GM23248 (cell line): ENCODE results near the gene MGMT.

Experiments
- EZH2 ChIP-seq: fragments of 200-600 bp; sonication (generic); IDR thresholded peaks from 2 replicates; pipeline ENCODE4 v1.6.1; 2018; ENCODE audit warnings: antibody characterized with exemption, mild to moderate bottlenecking; ENCODE audit not compliant: insufficient read depth, poor library complexity, severe bottlenecking
- EZH2phosphoT487 ChIP-seq: fragments of 200-600 bp; sonication (generic); IDR thresholded peaks from 2 replicates; pipeline ENCODE4 v1.6.1; 2018; ENCODE audit warnings: antibody characterized with exemption, moderate library complexity, mild to moderate bottlenecking, low read depth; ENCODE audit not compliant: insufficient read depth

DNA sequence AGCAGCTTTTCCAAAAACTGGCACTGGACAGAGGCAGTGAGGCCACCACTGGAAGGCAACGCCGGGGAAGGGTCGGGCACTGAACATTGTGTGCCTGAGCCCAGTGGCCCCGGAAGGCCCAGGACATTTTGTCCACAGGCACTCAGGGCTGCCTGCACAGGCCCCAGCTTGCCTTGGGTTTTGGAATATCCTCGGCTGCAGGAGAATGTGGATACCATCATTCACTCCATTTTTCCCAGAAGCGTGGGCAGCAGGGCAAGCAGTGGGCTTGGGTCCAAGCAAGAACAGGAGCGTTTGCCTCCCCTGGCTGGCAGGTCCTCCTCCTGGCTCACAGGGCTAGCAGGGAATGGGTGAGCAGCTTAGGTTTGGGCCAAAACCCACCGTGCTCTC lies 349.6 kb downstream of the MGMT start:
- TF ChIP-seq EZH2 = no peak
- no peak for TF ChIP-seq EZH2phosphoT487
